Pancreas (tissue), 10 donors: ENCODE data around the gene GRB10. TPM values are rescaled to one million over a fixed set of nuclear protein-coding genes. Genes with fewer than 3 reads are reported as not detected.
"Not testable (repeated sequence)": the region's sequence is repeated elsewhere in the genome, so short reads cannot be mapped to it uniquely, and the experiment has no call there.

ENCODE experiments used
- ATAC-seq, 4 donors: fragments of 200-7000 bp; cut with Tn5 transposase; one replicate each; pipeline versions ENCODE4 v1.8.0 to v1.9.1; 2020; ENCODE audit warnings: mild to moderate bottlenecking in 4 of 4, moderate library complexity in 4 of 4
- DNase-seq, 6 donors: peaks; one replicate each; pipeline ENCODE4 v3.0.0-alpha.2; 2020
- FAIRE-seq: peaks from 2 replicates; lab custom pipeline; 2012; peaks lifted over from hg19 to GRCh38; lab: Jason Lieb, UNC
- H3K27ac ChIP-seq, 4 donors: fragments of 200-600 bp; sonication (generic); 1 replicate in 3 of 4; 2 replicates in 1 of 4; pipeline versions ENCODE4 v1.5.0 to v1.8.0; 2020
- H3K27me3 ChIP-seq, 4 donors: fragments of 200-600 bp; one replicate each; pipeline ENCODE4 v1.8.0; 2021
- H3K36me3 ChIP-seq, 3 donors: fragments of 200-600 bp; sonication (generic) in 1 of 3; one replicate each; pipeline versions ENCODE4 v1.5.0 to v1.8.0; 2020 to 2021
- H3K4me1 ChIP-seq, 3 donors: fragments of 200-600 bp; one replicate each; pipeline ENCODE4 v1.8.0; 2021
- H3K4me3 ChIP-seq, 4 donors: fragments of 200-600 bp; sonication (generic) in 2 of 4; one replicate each; pipeline versions ENCODE4 v1.5.0 to v1.8.0; 2020 to 2021
- H3K9me3 ChIP-seq, 4 donors: fragments of 200-600 bp; one replicate each; pipeline ENCODE4 v1.8.0; 2021
- CTCF ChIP-seq, 4 donors: fragments of 200-600 bp; sonication (generic) in 3 of 4; IDR thresholded peaks; one replicate each; pipeline versions ENCODE4 v1.5.0 to v1.8.0; 2021; ENCODE audit warnings: antibody characterized with exemption in 4 of 4
- WGBS, 2 donors: extraction: QIAGEN DNeasy Blood & Tissue Kit; methylation state at CpG; one replicate each; pipeline ENCODE4 v1.1.7; 2013; 5-methylcytosine and 5-hydroxymethylcytosine counted together
- intact Hi-C, 3 donors: fragments of 100-400 bp; cut with DNase I; formaldehyde crosslinking; loops; one replicate each; pipeline versions ENCODE4 v1.11.1 to v1.14.2; 2022
- polyA plus RNA-seq, 2 donors: library from polyadenylated mRNA; stranded (reverse); fragments of 200-250 nt; gene quantifications; one replicate each; pipeline ENCODE4 v1.2.3, GENCODE V29; 2013
- total RNA-seq, 6 donors: library from RNA; stranded (reverse); fragmentation: NEBNext Ultra II Directional in 4 of 6; extraction: Animal tissue kit (Norgen Biotek cat#: 25700) in 4 of 6; gene quantifications; one replicate each; pipeline versions ENCODE4 v1.2.1 to v1.2.4, GENCODE V29; 2021 to 2023
- donor health status: healthy with polysubstance abuse.
- donor health status: DM: no; HTN: no; CAD: no; lungs with moderate emphysema.
- donor health status: DM: no; HTN: no; CAD: no.
- donor health status: control.
- donor health status: control.
- donor health status: Bipolar disorder and iron deficiency.
- donor health status: DM: yes; HTN: yes; CAD: no.
- donor health status: DM: no; HTN: no; CAD: no.
- donor health status: DM: no; HTN: no; CAD: no.
- donor health status: DM: yes; HTN: yes; CAD: no.

Gene GRB10
- total and polyA plus RNA-seq, 8 donors, result 69.9 to 199 (median 133) TPM

GRCh38 chr7:50774319-50774718 lies 8.4 kb downstream of the GRB10 start:
- no peak for ATAC-seq
- WGBS, 2 donors, result 83 to 100% methylated on average over 1 of the region's 1 CpG
- no peaks in the 10 kb centered on the region for H3K9me3 ChIP-seq
- no peak overlapping the region for H3K4me3 ChIP-seq
- H3K36me3 ChIP-seq, result no peaks in the 10 kb centered on the region
- no peak for DNase-seq
- no peak overlapping the region for H3K27ac ChIP-seq
- no peak for FAIRE-seq
- TF ChIP-seq CTCF (IDR thresholded peaks at IDR 0.05), result no peak
- peaks cover 31 to 43% (median 32%) of the 10 kb centered on the region in 3 donors for H3K4me1 ChIP-seq
- intact Hi-C loops, result loop anchor here in 1 of 3 donors (10.0 kb wide), 1 partner anchor 360 kb away; no protein-coding TSS in a partner anchor
- H3K27me3 ChIP-seq, result no peaks in the 10 kb centered on the region

- not testable (repeated sequence) for FAIRE-seq, H3K9me3 ChIP-seq, H3K36me3 ChIP-seq, H3K4me3 ChIP-seq, ATAC-seq, H3K27ac ChIP-seq, H3K27me3 ChIP-seq
- peak in 1 of 6 donors; percentile 3 for DNase-seq
- 79 to 84% methylated on average over 2 to 3 of the region's 4 CpGs for WGBS, 2 donors
- intact Hi-C loops, result loop anchor here in 1 of 3 donors (10.0 kb wide), 1 partner anchor 362 kb away; no protein-coding TSS in a partner anchor
- H3K4me1 ChIP-seq, result peaks cover 32 to 43% (median 35%) of the 10 kb centered on the region in 3 donors
Observed at GRCh38 chr7:50773071-50773470, 9.6 kb downstream of the GRB10 start.

GRCh38 chr7:50771120-50772002 lies 11.3 kb downstream of the GRB10 start:
- no peak overlapping the region for H3K4me3 ChIP-seq
- intact Hi-C loops, result loop anchor here in 1 of 3 donors (10.0 kb wide), 1 partner anchor 363 kb away; no protein-coding TSS in a partner anchor
- no peak for FAIRE-seq

GRCh38 chr7:50768485-50769474 lies 13.9 kb downstream of the GRB10 start:
- Histone ChIP-seq H3K27ac (no peak overlapping the region), H3K36me3 (no peaks in the 10 kb centered on the region), H3K27me3 (no peaks in the 10 kb centered on the region), H3K9me3 (no peaks in the 10 kb centered on the region), H3K4me1 (peaks cover 39 to 64% (median 40%) of the 10 kb centered on the region in 3 donors), H3K4me3 (no peak overlapping the region)
- 69 to 73% methylated on average over 10 of the region's 10 CpGs for WGBS, 2 donors
- intact Hi-C loops, result no loop called here
- ATAC-seq (no peak), FAIRE-seq (no peak), DNase-seq (peak in 1 of 6 donors; percentile 6)
- no peak for TF ChIP-seq CTCF (IDR thresholded peaks at IDR 0.05)

More at GRCh38 chr7:50771120-50772002, 11.3 kb downstream of the GRB10 start:
- Histone ChIP-seq H3K36me3 (no peaks in the 10 kb centered on the region), H3K4me1 (peaks cover 42 to 57% (median 42%) of the 10 kb centered on the region in 3 donors), H3K27ac (peak overlapping the region in 2 of 4 donors; percentile 52 to 58), H3K9me3 (no peaks in the 10 kb centered on the region), H3K27me3 (no peaks in the 10 kb centered on the region)
- 20 to 22% methylated on average over 9 of the region's 9 CpGs for WGBS, 2 donors
- peak in 5 of 6 donors; percentile 63 to 79 (median 67) for DNase-seq
- ATAC-seq, result peak; percentile 84 to 90 (median 85)
- no peak for TF ChIP-seq CTCF (IDR thresholded peaks at IDR 0.05)

GRCh38 chr7:50766849-50767207 lies 15.9 kb downstream of the GRB10 start:
- Histone ChIP-seq H3K9me3 (no peaks in the 10 kb centered on the region), H3K27me3 (no peaks in the 10 kb centered on the region), H3K4me3 (no peak overlapping the region), H3K36me3 (no peaks in the 10 kb centered on the region), H3K27ac (no peak overlapping the region), H3K4me1 (peaks cover 35 to 57% (median 37%) of the 10 kb centered on the region in 3 donors)
- no peak for ATAC-seq
- no peak for DNase-seq
- FAIRE-seq, result no peak
- no peak for TF ChIP-seq CTCF (IDR thresholded peaks at IDR 0.05)
- 35 to 38% methylated on average over 2 of the region's 2 CpGs for whole genome bisulfite sequencing, 2 donors
- intact Hi-C loops, result no loop called here
